Myocyte (in vitro differentiated cells): ENCODE data around the gene CADM1. TPM values are rescaled to one million over a fixed set of nuclear protein-coding genes. Genes with fewer than 3 reads are reported as not detected.

ENCODE experiments used
- DNase-seq: peaks from one replicate; pipeline ENCODE4 v3.0.0-alpha.2; 2012; ENCODE audit warnings: low read depth
- total RNA-seq: library from RNA; depleted of rRNA; stranded (reverse); fragments of >200 nt; gene quantifications from 2 replicates; pipeline ENCODE4 v1.2.3, GENCODE V29; 2014

CADM1 gene
- total RNA-seq, 1 donor from 2014 or later: 2.9 TPM

GRCh38 chr11:115322553-115323203 lies 181.5 kb downstream of the CADM1 start:
- DNase-seq: no peak

- peak; percentile 50 for DNase-seq
Observed at GRCh38 chr11:115321605-115322289, 182.5 kb downstream of the CADM1 start.

GRCh38 chr11:115317277-115318185 lies 186.7 kb downstream of the CADM1 start:
- DNase-seq: no peak

- DNase-seq: no peak
Observed at GRCh38 chr11:115316696-115317095, 187.5 kb downstream of the CADM1 start.

- no peak for DNase-seq
Observed at GRCh38 chr11:115314330-115314920, 189.8 kb downstream of the CADM1 start.

GRCh38 chr11:115313224-115313838 lies 190.9 kb downstream of the CADM1 start:
- DNase-seq: no peak

GRCh38 chr11:115311949-115312348 lies 192.3 kb downstream of the CADM1 start:
- no peak for DNase-seq

GRCh38 chr11:115306689-115307088 lies 197.5 kb downstream of the CADM1 start:
- DNase-seq: no peak

GRCh38 chr11:115304774-115305472 lies 199.3 kb downstream of the CADM1 start:
- DNase-seq: no peak

- no peak for DNase-seq
Observed at GRCh38 chr11:115303929-115304531, 200.2 kb downstream of the CADM1 start.

GRCh38 chr11:115302946-115303703 lies 201.1 kb downstream of the CADM1 start:
- DNase-seq: no peak

- no peak for DNase-seq
Observed at GRCh38 chr11:115300660-115301428, 203.4 kb downstream of the CADM1 start.

- peak; percentile 31 for DNase-seq
Observed at GRCh38 chr11:115298300-115299012, 205.8 kb downstream of the CADM1 start.

GRCh38 chr11:115297330-115297729 lies 206.9 kb downstream of the CADM1 start:
- DNase-seq: no peak

GRCh38 chr11:115291325-115291724 lies 212.9 kb downstream of the CADM1 start:
- DNase-seq: no peak

GRCh38 chr11:115290893-115291292 lies 213.3 kb downstream of the CADM1 start:
- DNase-seq: no peak

- no peak for DNase-seq
Observed at GRCh38 chr11:115290479-115290878, 213.7 kb downstream of the CADM1 start.

- no peak for DNase-seq
Observed at GRCh38 chr11:115287266-115287665, 216.9 kb downstream of the CADM1 start.
